Vagina (tissue), 2 donors: ENCODE data around the gene TM9SF2.

Source experiments
- CTCF ChIP-seq, 3 experiments: fragments of 450-650 bp in 2 of 3; fragments of 200-600 bp in 1 of 3; sonication (generic) in 1 of 3; IDR thresholded peaks; one replicate each; pipeline ENCODE4 v1.5.1; 2017 to 2019; ENCODE audit warnings: antibody characterized with exemption in 3 of 3, mild to moderate bottlenecking in 2 of 3, moderate library complexity in 2 of 3
- POLR2AphosphoS5 ChIP-seq, 2 donors: sonication (generic); formaldehyde crosslinking; IDR thresholded peaks; one replicate each; pipeline ENCODE4 v1.9.0; 2017; ENCODE audit warnings: antibody characterized with exemption in 2 of 2, mild to moderate bottlenecking in 2 of 2, low read depth in 1 of 2; ENCODE audit not compliant: insufficient read depth in 1 of 2

- TF ChIP-seq POLR2AphosphoS5 (IDR thresholded peaks at IDR 0.05; ENCODE audit: insufficient read depth in 1 of 2, low read depth in 1 of 2) (no peak), CTCF (IDR thresholded peaks at IDR 0.05) (no peak)
Measured at GRCh38 chr13:99470027-99470426, 31.2 kb upstream of the TM9SF2 start.
